NOMO-1 treated with DMSO at 0.1 percent for 48 hours (cell line): ENCODE data around the gene CTCF.

Source experiments
- DNase-seq: peaks from one replicate; lab custom pipeline; 2025; ENCODE audit not compliant: unreplicated experiment; lab: John Stamatoyannopoulos, UW

Gene CTCF

GRCh38 chr16:67548265-67549126 is 13.8 kb upstream of the CTCF start:
- DNase-seq: peak; percentile 37

- no peak for DNase-seq
Measured at GRCh38 chr16:67549240-67549639, 13.1 kb upstream of the CTCF start.

- DNase-seq: no peak
Measured at GRCh38 chr16:67549936-67550335, 12.4 kb upstream of the CTCF start.

GRCh38 chr16:67551091-67551490 is 11.2 kb upstream of the CTCF start:
- no peak for DNase-seq

GRCh38 chr16:67551972-67552371 is 10.4 kb upstream of the CTCF start:
- DNase-seq: no peak

GRCh38 chr16:67552476-67552875 is 9.8 kb upstream of the CTCF start:
- no peak for DNase-seq

GRCh38 chr16:67555795-67556212 is 6.5 kb upstream of the CTCF start:
- DNase-seq: peak; percentile 77

- DNase-seq: no peak
Measured at GRCh38 chr16:67558859-67559258, 3.5 kb upstream of the CTCF start.

GRCh38 chr16:67560827-67561342 is 1.4 kb upstream of the CTCF start:
- DNase-seq: no peak

- DNase-seq: no peak
Measured at GRCh38 chr16:67561501-67561823, 864 bp upstream of the CTCF start.

GRCh38 chr16:67561824-67562525 is 351 bp upstream of the CTCF start:
- peak; percentile 99 for DNase-seq

- peak; percentile 29 for DNase-seq
Measured at GRCh38 chr16:67562918-67563707, 787 bp downstream of the CTCF start.

- peak; percentile 84 for DNase-seq
Measured at GRCh38 chr16:67563708-67564468, 1.6 kb downstream of the CTCF start.

GRCh38 chr16:67565470-67566100 is 3.3 kb downstream of the CTCF start:
- DNase-seq: no peak

- no peak for DNase-seq
Measured at GRCh38 chr16:67571464-67571863, 9.1 kb downstream of the CTCF start.

- DNase-seq: no peak
Measured at GRCh38 chr16:67571981-67572431, 9.7 kb downstream of the CTCF start.

GRCh38 chr16:67579686-67580085 is 17.4 kb downstream of the CTCF start:
- no peak for DNase-seq

GRCh38 chr16:67580202-67580601 is 17.9 kb downstream of the CTCF start:
- no peak for DNase-seq

- DNase-seq: no peak
Measured at GRCh38 chr16:67593288-67593687, 31.0 kb downstream of the CTCF start.

GRCh38 chr16:67593701-67594100 is 31.4 kb downstream of the CTCF start:
- no peak for DNase-seq
